ENCODE measurements around the gene ARID4B.

DNA sequence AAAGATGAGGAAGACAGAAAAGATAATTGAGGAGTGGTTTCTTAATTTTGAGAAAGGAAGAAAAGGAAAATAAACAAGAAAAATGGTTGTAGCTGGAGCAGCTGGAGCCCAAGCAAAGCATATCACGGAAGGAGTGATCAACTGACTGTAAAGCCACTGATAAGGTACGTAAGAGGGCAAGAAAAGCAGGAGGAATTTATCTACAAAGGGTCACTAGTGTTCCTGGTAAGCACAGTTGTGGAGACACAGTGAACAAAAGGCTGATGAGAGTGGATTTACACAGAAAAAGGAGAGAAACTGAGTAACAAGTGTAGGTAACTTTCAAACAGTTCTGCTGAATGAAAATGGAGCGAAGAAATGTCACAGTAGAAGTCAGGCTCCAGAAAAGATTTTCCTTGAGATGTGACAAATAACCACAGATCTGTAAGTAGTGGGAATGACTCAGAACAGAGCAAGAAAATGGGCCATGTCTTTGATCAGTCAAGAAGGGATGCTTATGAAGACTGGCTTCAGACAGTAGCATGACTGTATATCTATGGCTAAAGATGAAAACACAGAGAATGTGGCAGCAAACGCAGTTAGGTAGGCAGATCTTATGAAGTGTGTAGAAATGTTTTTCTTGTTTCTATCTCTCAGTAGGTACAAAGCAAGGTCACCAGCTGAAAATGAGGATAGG lies 121.3 kb downstream of the ARID4B start:
- TF ChIP-seq, protein P1, sequence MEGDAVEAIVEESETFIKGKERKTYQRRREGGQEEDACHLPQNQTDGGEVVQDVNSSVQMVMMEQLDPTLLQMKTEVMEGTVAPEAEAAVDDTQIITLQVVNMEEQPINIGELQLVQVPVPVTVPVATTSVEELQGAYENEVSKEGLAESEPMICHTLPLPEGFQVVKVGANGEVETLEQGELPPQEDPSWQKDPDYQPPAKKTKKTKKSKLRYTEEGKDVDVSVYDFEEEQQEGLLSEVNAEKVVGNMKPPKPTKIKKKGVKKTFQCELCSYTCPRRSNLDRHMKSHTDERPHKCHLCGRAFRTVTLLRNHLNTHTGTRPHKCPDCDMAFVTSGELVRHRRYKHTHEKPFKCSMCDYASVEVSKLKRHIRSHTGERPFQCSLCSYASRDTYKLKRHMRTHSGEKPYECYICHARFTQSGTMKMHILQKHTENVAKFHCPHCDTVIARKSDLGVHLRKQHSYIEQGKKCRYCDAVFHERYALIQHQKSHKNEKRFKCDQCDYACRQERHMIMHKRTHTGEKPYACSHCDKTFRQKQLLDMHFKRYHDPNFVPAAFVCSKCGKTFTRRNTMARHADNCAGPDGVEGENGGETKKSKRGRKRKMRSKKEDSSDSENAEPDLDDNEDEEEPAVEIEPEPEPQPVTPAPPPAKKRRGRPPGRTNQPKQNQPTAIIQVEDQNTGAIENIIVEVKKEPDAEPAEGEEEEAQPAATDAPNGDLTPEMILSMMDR (conservative IDR thresholded peaks at IDR 0.05 in 1 of 2, IDR thresholded peaks at IDR 0.05 in 1 of 2; ENCODE audit: low read depth in 1 of 2, low read length in 2 of 2): no peak
- no peak for TF ChIP-seq EZH2 (IDR thresholded peaks at IDR 0.05; ENCODE audit: low read length, missing control alignments)
